HCT116 (cell line): ENCODE data around the gene PSMC3IP. TPM values are rescaled to one million over a fixed set of nuclear protein-coding genes. Genes with fewer than 3 reads are reported as not detected.

Experiments used
- ATAC-seq: fragments of 200-7000 bp; cut with Tn5 transposase; 2 replicates; pipeline ENCODE4 v1.9.1; 2020; ENCODE audit warnings: mild to moderate bottlenecking, moderate library complexity
- BruUV-seq: library from RNA; stranded (reverse); fragments of 400-500 nt; replicated peaks from 2 replicates; lab custom pipeline; 2021; lab: Mats Ljungman, UMichigan
- CTCF ChIA-PET: fragments of 300-600 bp; sonication (Branson Sonifier 250); formaldehyde crosslinking; loops from one replicate; lab custom pipeline; 2021; ENCODE audit warnings: antibody characterized with exemption; lab: Charles Lee
- POLR2A ChIA-PET: fragments of 300-600, 350-600 bp; sonication (Branson Sonifier 250); formaldehyde crosslinking; loops from one replicate; lab custom pipeline; 2021; ENCODE audit warnings: antibody characterized with exemption; lab: Charles Lee
- RAD21 ChIA-PET, 2 experiments: fragments of 300-600 bp; sonication (Branson Sonifier 250); formaldehyde crosslinking; loops; one replicate each; lab custom pipeline; 2023; ENCODE audit warnings: low total read pairs in 2 of 2; ENCODE audit not compliant: uncharacterized antibody in 2 of 2, unreplicated experiment in 2 of 2, low non-redundant PET in 1 of 2; lab: Charles Lee
- DNase-seq: peaks from one replicate; pipeline ENCODE4 v3.0.0-alpha.2; 2010; ENCODE audit warnings: low read depth, low spot score
- H2AFZ ChIP-seq: fragments of 200-600 bp; shearing (Covaris generic), sonication (generic); 2 replicates; pipeline ENCODE4 v1.6.1; 2017; ENCODE audit warnings: low read depth, mixed run types, mixed read lengths, antibody characterized with exemption, low read length; ENCODE audit not compliant: poor library complexity, severe bottlenecking
- H3K27ac ChIP-seq: 2 replicates; pipeline ENCODE4 v1.5.1; 2012; ENCODE audit warnings: low read depth, low read length
- H3K27me3 ChIP-seq: fragments of 200-600 bp; sonication (generic); 2 replicates; pipeline ENCODE4 v1.6.1; 2016; ENCODE audit warnings: mixed run types, low read length, mixed read lengths; ENCODE audit not compliant: insufficient read depth
- H3K36me3 ChIP-seq, 2 experiments: fragments of 200-500 bp in 1 of 2; fragments of 200-600 bp in 1 of 2; sonication (Bioruptor generic) in 1 of 2; sonication (generic) in 1 of 2; 2 replicates each; pipeline versions ENCODE4 v1.5.1 to v1.6.1; 2014 to 2016; ENCODE audit warnings: low read length in 2 of 2, inconsistent platforms in 1 of 2, mixed read lengths in 1 of 2, mixed run types in 1 of 2; ENCODE audit not compliant: insufficient read depth in 2 of 2, control insufficient read depth in 1 of 2
- H3K4me1 ChIP-seq, 2 experiments: fragments of 200-600 bp in 1 of 2; sonication (generic) in 1 of 2; 2 replicates each; pipeline versions ENCODE4 v1.5.1 to v1.6.1; 2012 to 2017; ENCODE audit warnings: low read length in 2 of 2, inconsistent platforms in 1 of 2, mild to moderate bottlenecking in 1 of 2, mixed read lengths in 1 of 2, mixed run types in 1 of 2, moderate library complexity in 1 of 2; ENCODE audit not compliant: insufficient read depth in 2 of 2, control insufficient read depth in 1 of 2
- H3K4me2 ChIP-seq: fragments of 200-600 bp; sonication (generic); 2 replicates; pipeline ENCODE4 v1.6.1; 2017; ENCODE audit warnings: mixed run types, low read length, mixed read lengths
- H3K4me3 ChIP-seq, 2 experiments: fragments of 200-600 bp in 1 of 2; sonication (generic) in 1 of 2; replicated peaks in 1 of 2; 2 replicates each; pipeline ENCODE4 v1.5.1; 2011 to 2016; ENCODE audit warnings: low read length in 2 of 2, control low read depth in 1 of 2, low read depth in 1 of 2, mild to moderate bottlenecking in 1 of 2, mixed read lengths in 1 of 2, mixed run types in 1 of 2
- H3K79me2 ChIP-seq: fragments of 200-600 bp; sonication (generic); 2 replicates; pipeline ENCODE4 v1.6.1; 2017; ENCODE audit warnings: mild to moderate bottlenecking, mixed run types, low read length, moderate library complexity, mixed read lengths; ENCODE audit not compliant: insufficient read depth
- H3K9ac ChIP-seq: fragments of 200-600 bp; sonication (generic); 2 replicates; pipeline ENCODE4 v1.6.1; 2016; ENCODE audit warnings: low read length, mixed read lengths
- H3K9me2 ChIP-seq: fragments of 200-600 bp; sonication (generic), shearing (Covaris generic); 2 replicates; pipeline ENCODE4 v1.6.1; 2017; ENCODE audit warnings: mixed run types, mild to moderate bottlenecking, moderate library complexity; ENCODE audit not compliant: insufficient read depth
- H3K9me3 ChIP-seq, 2 experiments: fragments of 200-500 bp in 1 of 2; fragments of 200-600 bp in 1 of 2; sonication (Bioruptor generic) in 1 of 2; sonication (generic) in 1 of 2; 2 replicates each; pipeline ENCODE4 v1.6.1; 2014 to 2017; ENCODE audit warnings: low read length in 2 of 2, mixed read lengths in 2 of 2, inconsistent platforms in 1 of 2, low read depth in 1 of 2, mild to moderate bottlenecking in 1 of 2, mixed run types in 1 of 2, moderate library complexity in 1 of 2; ENCODE audit not compliant: control insufficient read depth in 1 of 2, insufficient read depth in 1 of 2
- H4K20me1 ChIP-seq: fragments of 200-600 bp; sonication (generic), shearing (Covaris generic); 2 replicates; pipeline ENCODE4 v1.6.1; 2017; ENCODE audit warnings: mixed run types, mild to moderate bottlenecking, moderate library complexity; ENCODE audit not compliant: insufficient read depth
- CEBPB ChIP-seq: IDR thresholded peaks from 2 replicates; pipeline ENCODE4 v1.6.1; 2012; ENCODE audit warnings: low read depth
- ELF1 ChIP-seq: IDR thresholded peaks from 2 replicates; pipeline ENCODE4 v1.6.1; 2012; ENCODE audit warnings: low read depth, borderline replicate concordance
- EZH2 ChIP-seq: fragments of 200-600 bp; sonication (generic); IDR thresholded peaks from 2 replicates; pipeline ENCODE4 v1.6.1; 2017; ENCODE audit warnings: antibody characterized with exemption, mixed run types
- EZH2phosphoT487 ChIP-seq: fragments of 200-600 bp; IDR thresholded peaks from 2 replicates; pipeline ENCODE4 v1.6.1; 2018; ENCODE audit warnings: antibody characterized with exemption, borderline replicate concordance
- FOSL1 ChIP-seq: IDR thresholded peaks from 2 replicates; pipeline ENCODE4 v1.6.1; 2012; ENCODE audit warnings: low read depth
- JUND ChIP-seq: IDR thresholded peaks from 2 replicates; pipeline ENCODE4 v1.6.1; 2012
- MAX ChIP-seq: IDR thresholded peaks from 2 replicates; pipeline ENCODE4 v1.6.1; 2012
- RAD21 ChIP-seq: IDR thresholded peaks from 2 replicates; pipeline ENCODE4 v1.6.1; 2012; ENCODE audit warnings: low read depth, mild to moderate bottlenecking
- REST ChIP-seq: IDR thresholded peaks from 2 replicates; pipeline ENCODE4 v1.6.1; 2012; ENCODE audit warnings: low read depth
- SP1 ChIP-seq: IDR thresholded peaks from 2 replicates; pipeline ENCODE4 v1.6.1; 2012; ENCODE audit warnings: low read depth
- SRF ChIP-seq: IDR thresholded peaks from 2 replicates; pipeline ENCODE4 v1.6.1; 2012; ENCODE audit warnings: low read depth
- TCF7L2 ChIP-seq: IDR thresholded peaks from 2 replicates; pipeline ENCODE4 v1.7.0; 2011; ENCODE audit warnings: borderline replicate concordance, inconsistent platforms; ENCODE audit not compliant: insufficient read depth, insufficient read length; ENCODE audit errors: extremely low read depth
- YY1 ChIP-seq: IDR thresholded peaks from 2 replicates; pipeline ENCODE4 v1.6.1; 2011; ENCODE audit warnings: low read length, low read depth, moderate library complexity, mild to moderate bottlenecking; ENCODE audit not compliant: insufficient replicate concordance; ENCODE audit errors: extremely low read depth
- ZFX ChIP-seq: fragments of 450-650 bp; IDR thresholded peaks from 2 replicates; pipeline ENCODE4 v1.6.1; 2017
- ZNF274 ChIP-seq: fragments of 200-500 bp; sonication (Bioruptor generic); IDR thresholded peaks from 2 replicates; pipeline ENCODE4 v1.6.1; 2014; ENCODE audit warnings: mild to moderate bottlenecking, low read depth, low read length, inconsistent platforms
- intact Hi-C: fragments of 100-400 bp; cut with micrococcal nuclease; formaldehyde crosslinking; loops from 2 replicates; pipeline ENCODE4 v1.10.0; 2022
- total RNA-seq: library from RNA; stranded (reverse); gene quantifications from one replicate; pipeline ENCODE4 v1.2.1, GENCODE V29; 2021; ENCODE audit not compliant: unreplicated experiment
- TF ChIP-seq, protein P1 (sequence below): IDR thresholded peaks from 2 replicates; pipeline ENCODE4 v1.6.1; 2012
- TF ChIP-seq, protein P2 (sequence below): IDR thresholded peaks from 2 replicates; pipeline ENCODE4 v1.6.1; 2011; ENCODE audit warnings: mild to moderate bottlenecking, low read length, moderate library complexity; ENCODE audit not compliant: insufficient replicate concordance; ENCODE audit errors: extremely low read depth

The PSMC3IP gene
- total RNA-seq, 1 experiment from 2014 or later: 24.3 TPM

- CTCF ChIA-PET: no interaction called here
- intact Hi-C loops: no loop called here
- no TSS peak for BruUV-seq
- ATAC-seq (no peak), DNase-seq (no peak)
- no peak overlapping the region for H2AFZ ChIP-seq
- H3K9ac ChIP-seq: no peak overlapping the region
- RAD21 ChIA-PET: no interaction called here
- H3K36me3 ChIP-seq: peaks cover 35 to 43% of the 10 kb centered on the region in 2 experiments
- H3K4me3 ChIP-seq: no peak overlapping the region
- H3K27ac ChIP-seq: no peak overlapping the region
- no peaks in the 10 kb centered on the region for H3K9me3 ChIP-seq
- H3K79me2 ChIP-seq: peaks cover 27% of the 10 kb centered on the region
- no peak overlapping the region for H3K4me2 ChIP-seq
- H3K9me2 ChIP-seq: no peaks in the 10 kb centered on the region
- no peaks in the 10 kb centered on the region for H4K20me1 ChIP-seq
- TF ChIP-seq SRF (no peak), RAD21 (no peak), MAX (no peak), SP1 (no peak), TCF7L2 (no peak), ELF1 (no peak), EZH2phosphoT487 (no peak), YY1 (no peak), EZH2 (no peak), REST (no peak), CEBPB (no peak), ZFX (no peak), JUND (no peak), ZNF274 (no peak), FOSL1 (no peak)
- TF ChIP-seq, protein P1, sequence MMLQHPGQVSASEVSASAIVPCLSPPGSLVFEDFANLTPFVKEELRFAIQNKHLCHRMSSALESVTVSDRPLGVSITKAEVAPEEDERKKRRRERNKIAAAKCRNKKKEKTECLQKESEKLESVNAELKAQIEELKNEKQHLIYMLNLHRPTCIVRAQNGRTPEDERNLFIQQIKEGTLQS: no peak
- TF ChIP-seq, protein P2, sequence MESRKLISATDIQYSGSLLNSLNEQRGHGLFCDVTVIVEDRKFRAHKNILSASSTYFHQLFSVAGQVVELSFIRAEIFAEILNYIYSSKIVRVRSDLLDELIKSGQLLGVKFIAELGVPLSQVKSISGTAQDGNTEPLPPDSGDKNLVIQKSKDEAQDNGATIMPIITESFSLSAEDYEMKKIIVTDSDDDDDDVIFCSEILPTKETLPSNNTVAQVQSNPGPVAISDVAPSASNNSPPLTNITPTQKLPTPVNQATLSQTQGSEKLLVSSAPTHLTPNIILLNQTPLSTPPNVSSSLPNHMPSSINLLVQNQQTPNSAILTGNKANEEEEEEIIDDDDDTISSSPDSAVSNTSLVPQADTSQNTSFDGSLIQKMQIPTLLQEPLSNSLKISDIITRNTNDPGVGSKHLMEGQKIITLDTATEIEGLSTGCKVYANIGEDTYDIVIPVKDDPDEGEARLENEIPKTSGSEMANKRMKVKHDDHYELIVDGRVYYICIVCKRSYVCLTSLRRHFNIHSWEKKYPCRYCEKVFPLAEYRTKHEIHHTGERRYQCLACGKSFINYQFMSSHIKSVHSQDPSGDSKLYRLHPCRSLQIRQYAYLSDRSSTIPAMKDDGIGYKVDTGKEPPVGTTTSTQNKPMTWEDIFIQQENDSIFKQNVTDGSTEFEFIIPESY: no peak
- POLR2A ChIA-PET: no interaction called here
- no peaks in the 10 kb centered on the region for H3K27me3 ChIP-seq
- peaks cover 8 to 18% of the 10 kb centered on the region in 2 experiments for H3K4me1 ChIP-seq
Observed at GRCh38 chr17:42613699-42614295, 36.3 kb upstream of the PSMC3IP start.
